ENCODE measurements around the gene CYSTM1.

DNA sequence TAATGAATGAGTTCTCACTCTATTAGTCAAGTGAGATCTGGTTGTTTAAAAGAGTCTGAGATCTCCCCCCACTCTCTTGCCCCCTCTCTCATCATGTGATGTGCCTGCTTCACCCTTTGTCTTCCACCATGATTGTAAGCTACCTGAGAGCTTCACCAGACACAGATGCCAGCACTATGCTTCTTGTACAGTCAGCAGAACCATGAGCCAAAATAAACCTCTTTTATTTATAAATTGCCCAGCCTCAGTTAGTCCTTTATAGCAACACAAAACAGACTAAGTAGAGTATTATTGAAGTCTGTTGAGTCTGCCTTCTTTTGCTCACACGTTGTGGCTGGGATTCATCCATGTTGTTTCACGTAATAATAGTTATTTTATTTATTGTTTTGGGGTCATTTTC lies 14.3 kb downstream of the CYSTM1 start:
- no peak for TF ChIP-seq CTCF (IDR thresholded peaks at IDR 0.05)
- no peak for TF ChIP-seq POLR2A (IDR thresholded peaks at IDR 0.05)
